ENCODE measurements around the gene VTI1A. TPM values are rescaled to one million over a fixed set of nuclear protein-coding genes. Genes with fewer than 3 reads are reported as not detected.
"Not testable (repeated sequence)": the region's sequence is repeated elsewhere in the genome, so short reads cannot be mapped to it uniquely, and the experiment has no call there.

The VTI1A gene
- total RNA-seq (31.1 and 39.8 TPM in 2 replicates), polyA plus RNA-seq (20.4 and 26.2 TPM in 2 replicates)

DNA sequence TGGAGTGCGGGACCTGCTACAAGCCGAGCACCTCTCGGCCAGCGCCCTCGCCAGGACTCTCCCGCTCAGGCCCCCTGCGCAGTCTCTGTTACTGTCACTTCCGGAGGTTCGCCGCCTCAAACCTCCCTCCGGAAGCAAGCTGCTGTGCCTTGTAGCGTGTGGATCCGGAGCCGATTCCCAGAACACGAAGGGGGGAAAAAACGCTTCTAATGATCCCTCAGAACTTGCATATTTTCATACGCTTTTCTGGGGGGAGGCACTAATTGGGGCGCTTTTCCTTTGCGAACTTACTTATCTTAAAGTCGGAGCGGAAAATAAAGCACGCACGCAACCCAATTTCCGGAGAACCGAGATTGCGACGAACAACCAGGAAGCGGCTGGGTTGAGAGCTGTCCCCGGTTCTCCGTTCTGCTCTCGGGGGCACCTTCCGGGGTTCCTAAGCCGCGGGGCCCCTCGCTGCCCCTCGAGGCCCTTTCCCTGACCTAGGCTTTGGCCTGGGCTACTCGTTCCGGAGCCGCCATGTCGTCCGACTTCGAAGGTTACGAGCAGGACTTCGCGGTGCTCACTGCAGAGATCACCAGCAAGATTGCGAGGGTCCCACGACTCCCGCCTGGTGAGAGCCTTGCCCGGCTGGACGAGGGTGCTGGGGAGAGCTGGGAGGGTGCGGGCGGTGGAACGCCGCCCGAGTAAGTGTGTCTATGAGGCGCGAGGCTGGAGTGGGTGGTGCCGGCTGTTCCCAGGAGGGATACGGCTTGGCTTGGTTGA, at the start of gene VTI1A, which contains the start of gene ZDHHC6:
TSS of gene VTI1A (plus strand) at position 361 of the 765 bp plus-strand sequence. CDS start at position 520, 159 bp downstream.
TSS of gene ZDHHC6 (minus strand) at position 60 of the 765 bp plus-strand sequence. CDS start 1,478 bp downstream, outside the sequence.
- no peaks in the 10 kb centered on the region for H4K20me1 ChIP-seq (ENCODE audit: insufficient read depth, poor library complexity, severe bottlenecking)
- peak within 1 kb of the TSS; percentile 96 for H2AFZ ChIP-seq
- H3K4me1 ChIP-seq (ENCODE audit: insufficient read depth) = peaks cover 14% of the 10 kb centered on the region
- H3K27me3 ChIP-seq = no peaks in the 10 kb centered on the region
- TF ChIP-seq CTCF (IDR thresholded peaks at IDR 0.05; ENCODE audit: poor library complexity) (peak; percentile 23), EZH2 (IDR thresholded peaks at IDR 0.05; ENCODE audit: borderline replicate concordance) (no peak)
- no peaks in the 10 kb centered on the region for H3K36me3 ChIP-seq (replicated peaks; ENCODE audit: insufficient read depth, low read depth)
- DNase-seq (ENCODE audit: low spot score) = peak; percentile 93
- H3K9me2 ChIP-seq (replicated peaks; ENCODE audit: insufficient read depth) = no peaks in the 10 kb centered on the region
- H3K9me3 ChIP-seq (ENCODE audit: low read depth) = no peaks in the 10 kb centered on the region
- peak within 1 kb of the TSS; percentile 99 for H3K4me3 ChIP-seq
- peak within 1 kb of the TSS; percentile 93 for H3K4me2 ChIP-seq
- H3K27ac ChIP-seq = peak within 1 kb of the TSS; percentile 98
- peaks cover 59% of the 10 kb centered on the region for H3K79me2 ChIP-seq
- under 1% methylated on average over 58 of the region's 59 CpGs for WGBS (ENCODE audit: low lambda C conversion rate, missing lambda C conversion rate)

DNA sequence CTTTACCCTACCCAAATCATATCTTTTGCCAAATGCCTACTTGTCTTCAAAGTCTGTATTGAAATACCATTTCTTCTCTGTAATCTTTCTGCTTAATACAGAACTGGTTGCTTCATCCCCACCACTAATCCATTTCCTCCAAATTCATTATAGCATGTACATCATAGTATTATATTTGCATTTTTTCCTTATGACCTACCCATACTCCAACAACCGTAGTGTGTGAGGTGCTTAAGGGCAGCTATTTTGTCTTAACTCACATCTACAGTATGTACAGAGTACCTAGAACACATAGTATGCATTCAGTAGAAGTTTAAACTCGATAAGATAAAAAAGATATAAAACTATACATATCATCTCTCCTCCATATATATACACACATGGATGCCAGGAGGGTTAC, 49.4 kb upstream of the VTI1A start:
- no peaks in the 10 kb centered on the region for H3K79me2 ChIP-seq
- no peaks in the 10 kb centered on the region for H4K20me1 ChIP-seq (ENCODE audit: insufficient read depth, poor library complexity, severe bottlenecking)
- peaks cover 16% of the 10 kb centered on the region for H3K4me1 ChIP-seq (ENCODE audit: insufficient read depth)
- no peak overlapping the region for H3K27ac ChIP-seq
- no peak overlapping the region for H2AFZ ChIP-seq
- no peaks in the 10 kb centered on the region for H3K9me2 ChIP-seq (replicated peaks; ENCODE audit: insufficient read depth)
- no peak for TF ChIP-seq EZH2 (IDR thresholded peaks at IDR 0.05; ENCODE audit: borderline replicate concordance)
- TF ChIP-seq EZH2phosphoT487 (IDR thresholded peaks at IDR 0.05; ENCODE audit: low read depth, severe bottlenecking, unreplicated experiment) = no peak
- no peaks in the 10 kb centered on the region for H3K36me3 ChIP-seq (replicated peaks; ENCODE audit: insufficient read depth, low read depth)
- H3K27me3 ChIP-seq = no peaks in the 10 kb centered on the region
- H3K4me3 ChIP-seq = no peak overlapping the region
- 86% methylated on average over 2 of the region's 2 CpGs for WGBS (ENCODE audit: low lambda C conversion rate, missing lambda C conversion rate)
- no peak for DNase-seq (ENCODE audit: low spot score)
- no peak overlapping the region for H3K4me2 ChIP-seq
- H3K9me3 ChIP-seq (ENCODE audit: low read depth) = no peaks in the 10 kb centered on the region

DNA sequence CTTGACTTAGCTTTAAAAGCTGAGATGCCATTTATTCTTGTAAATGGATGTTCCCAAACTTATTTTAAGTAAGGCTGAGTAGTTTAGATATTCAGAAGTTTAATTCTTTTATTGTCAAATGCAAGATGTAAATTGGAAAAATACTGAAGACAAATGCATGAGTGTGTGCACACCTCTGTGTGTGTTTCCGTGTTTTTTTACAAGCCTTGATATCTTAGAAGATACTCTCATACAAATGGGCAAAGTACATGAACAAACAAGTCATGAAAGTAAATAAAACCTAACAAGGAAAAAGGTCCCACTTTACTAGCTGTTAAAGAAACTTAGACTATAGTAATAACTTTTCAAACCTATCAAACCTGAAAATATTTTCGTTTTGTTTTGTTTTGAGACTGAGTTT, 44.1 kb upstream of the VTI1A start:
- Histone ChIP-seq H3K4me3 (no peak overlapping the region), H3K27ac (peak overlapping the region; percentile 75), H3K9me2 (replicated peaks; ENCODE audit: insufficient read depth) (no peaks in the 10 kb centered on the region), H3K4me2 (peak overlapping the region; percentile 35), H2AFZ (no peak overlapping the region), H3K4me1 (ENCODE audit: insufficient read depth) (peaks cover 28% of the 10 kb centered on the region), H3K27me3 (no peaks in the 10 kb centered on the region), H4K20me1 (ENCODE audit: insufficient read depth, poor library complexity, severe bottlenecking) (no peaks in the 10 kb centered on the region), H3K9me3 (ENCODE audit: low read depth) (no peaks in the 10 kb centered on the region), H3K79me2 (no peaks in the 10 kb centered on the region), H3K36me3 (replicated peaks; ENCODE audit: insufficient read depth, low read depth) (no peaks in the 10 kb centered on the region)
- TF ChIP-seq EZH2 (IDR thresholded peaks at IDR 0.05; ENCODE audit: borderline replicate concordance) (no peak), EZH2phosphoT487 (IDR thresholded peaks at IDR 0.05; ENCODE audit: low read depth, severe bottlenecking, unreplicated experiment) (no peak), CTCF (IDR thresholded peaks at IDR 0.05; ENCODE audit: poor library complexity) (no peak)
- DNase-seq (ENCODE audit: low spot score) = no peak
- 69% methylated on average over 2 of the region's 2 CpGs for WGBS (ENCODE audit: low lambda C conversion rate, missing lambda C conversion rate)

DNA sequence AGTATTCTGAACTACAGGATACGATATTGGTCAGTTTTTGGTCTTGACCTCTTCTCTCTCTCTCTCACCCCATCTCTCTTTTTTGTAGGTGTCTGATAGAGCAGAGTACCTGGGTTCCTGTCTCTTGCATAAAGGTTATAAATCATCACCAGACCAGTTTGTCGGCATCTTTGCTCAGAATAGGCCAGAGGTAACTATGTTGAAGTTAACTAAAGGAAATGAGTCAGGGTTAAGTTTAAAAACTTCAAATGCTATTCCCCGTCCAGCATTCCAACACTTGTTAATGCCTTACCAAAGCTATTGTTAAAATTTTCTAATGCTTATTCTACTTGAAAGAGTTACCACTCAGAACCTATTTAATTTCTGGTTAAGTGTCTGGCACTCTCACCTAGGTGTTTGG, 42.4 kb upstream of the VTI1A start:
- WGBS (ENCODE audit: low lambda C conversion rate, missing lambda C conversion rate) = 63% methylated on average over 3 of the region's 3 CpGs

GRCh38 chr10:112406806-112407205, 40.2 kb upstream of the VTI1A start:
- not testable (repeated sequence) for DNase-seq (ENCODE audit: low spot score); H3K4me3 ChIP-seq; H3K27me3 ChIP-seq; H3K36me3 ChIP-seq (replicated peaks; ENCODE audit: insufficient read depth, low read depth); H3K9me2 ChIP-seq (replicated peaks; ENCODE audit: insufficient read depth); H3K79me2 ChIP-seq; H2AFZ ChIP-seq; H3K9me3 ChIP-seq (ENCODE audit: low read depth); H4K20me1 ChIP-seq (ENCODE audit: insufficient read depth, poor library complexity, severe bottlenecking); H3K4me2 ChIP-seq
- WGBS (ENCODE audit: low lambda C conversion rate, missing lambda C conversion rate) = 89% methylated on average over 2 of the region's 2 CpGs
- peak overlapping the region; percentile 82 for H3K27ac ChIP-seq
- peaks cover 28% of the 10 kb centered on the region for H3K4me1 ChIP-seq (ENCODE audit: insufficient read depth)

More for the DNA sequence above, 42.4 kb upstream of the VTI1A start:
- Histone ChIP-seq H3K27ac (peak overlapping the region; percentile 82), H3K4me1 (ENCODE audit: insufficient read depth) (peaks cover 28% of the 10 kb centered on the region), H3K4me3 (no peak overlapping the region), H3K4me2 (no peak overlapping the region), H3K9me3 (ENCODE audit: low read depth) (no peaks in the 10 kb centered on the region), H3K9me2 (replicated peaks; ENCODE audit: insufficient read depth) (no peaks in the 10 kb centered on the region), H4K20me1 (ENCODE audit: insufficient read depth, poor library complexity, severe bottlenecking) (no peaks in the 10 kb centered on the region), H3K27me3 (no peaks in the 10 kb centered on the region), H2AFZ (no peak overlapping the region), H3K79me2 (no peaks in the 10 kb centered on the region), H3K36me3 (replicated peaks; ENCODE audit: insufficient read depth, low read depth) (no peaks in the 10 kb centered on the region)
- peak; percentile 26 for DNase-seq (ENCODE audit: low spot score)
- no peak for TF ChIP-seq EZH2phosphoT487 (IDR thresholded peaks at IDR 0.05; ENCODE audit: low read depth, severe bottlenecking, unreplicated experiment)
- TF ChIP-seq CTCF (IDR thresholded peaks at IDR 0.05; ENCODE audit: poor library complexity) = no peak
- TF ChIP-seq EZH2 (IDR thresholded peaks at IDR 0.05; ENCODE audit: borderline replicate concordance) = no peak
